SK-N-SH (cell line): Measurements from ENCODE around the gene IGF1R. TPM values are rescaled to one million over a fixed set of nuclear protein-coding genes. Genes with fewer than 3 reads are reported as not detected.

Experiments
- CTCF ChIA-PET: fragments of 300-600, 350-600 bp; formaldehyde crosslinking; extraction: SDS; loops from one replicate; lab custom pipeline; 2021; lab: Yijun Ruan, JAX
- POLR2A ChIA-PET: fragments of 350-600 bp; sonication (Branson Sonifier 250); formaldehyde crosslinking; extraction: SDS; loops from one replicate; lab custom pipeline; 2020; ENCODE audit warnings: antibody characterized with exemption, inconsistent platforms; lab: Yijun Ruan, JAX
- DNase-seq: peaks from one replicate; pipeline ENCODE4 v3.0.0; 2012
- H2AFZ ChIP-seq: fragments of 200-600 bp; sonication (generic); 2 replicates; pipeline ENCODE4 v1.8.1; 2016; ENCODE audit warnings: antibody characterized with exemption, mild to moderate bottlenecking, low read depth
- H3F3A ChIP-seq: fragments of 200-600 bp; sonication (generic); replicated peaks from 2 replicates; pipeline ENCODE3; 2016; ENCODE audit warnings: antibody characterized with exemption, mild to moderate bottlenecking; ENCODE audit not compliant: insufficient read depth
- H3K27ac ChIP-seq, 2 experiments: fragments of 200-500 bp in 1 of 2; fragments of 200-600 bp in 1 of 2; sonication (Bioruptor generic) in 1 of 2; sonication (generic), shearing (Covaris generic) in 1 of 2; 2 replicates each; pipeline versions ENCODE4 v1.5.1 to v1.6.1; 2014 to 2016; ENCODE audit warnings: low read depth in 2 of 2, inconsistent platforms in 1 of 2, low read length in 1 of 2, mild to moderate bottlenecking in 1 of 2, mixed read lengths in 1 of 2
- H3K27me3 ChIP-seq: fragments of 200-600 bp; sonication (generic), shearing (Covaris generic); 2 replicates; pipeline ENCODE4 v1.6.1; 2016; ENCODE audit warnings: mixed run types; ENCODE audit not compliant: insufficient read depth
- H3K36me3 ChIP-seq, 2 experiments: fragments of 200-500 bp in 1 of 2; fragments of 200-600 bp in 1 of 2; sonication (Bioruptor generic) in 1 of 2; sonication (generic) in 1 of 2; replicated peaks in 1 of 2; 2 replicates each; pipeline versions ENCODE3 to v1.5.1; 2014 to 2016; ENCODE audit warnings: low read length in 1 of 2, mild to moderate bottlenecking in 1 of 2; ENCODE audit not compliant: insufficient read depth in 2 of 2, control insufficient read depth in 1 of 2
- H3K4me1 ChIP-seq, 2 experiments: fragments of 200-500 bp in 1 of 2; fragments of 200-600 bp in 1 of 2; sonication (Bioruptor generic) in 1 of 2; sonication (generic), shearing (Covaris generic) in 1 of 2; 2 replicates each; pipeline versions ENCODE4 v1.5.1 to v1.6.1; 2014 to 2016; ENCODE audit warnings: low read depth in 1 of 2, low read length in 1 of 2, mixed run types in 1 of 2; ENCODE audit not compliant: insufficient read depth in 2 of 2, control insufficient read depth in 1 of 2
- H3K4me2 ChIP-seq: fragments of 200-600 bp; sonication (generic), shearing (Covaris generic); 2 replicates; pipeline ENCODE4 v1.6.1; 2017; ENCODE audit warnings: mixed run types
- H3K4me3 ChIP-seq, 2 experiments: fragments of 200-500 bp in 1 of 2; fragments of 200-600 bp in 1 of 2; sonication (Bioruptor generic) in 1 of 2; sonication (generic), shearing (Covaris generic) in 1 of 2; 2 replicates each; pipeline versions ENCODE4 v1.5.1 to v1.8.1; 2014 to 2016; ENCODE audit warnings: low read depth in 2 of 2, inconsistent platforms in 1 of 2, low read length in 1 of 2, mild to moderate bottlenecking in 1 of 2, mixed read lengths in 1 of 2, moderate library complexity in 1 of 2
- H3K79me2 ChIP-seq: fragments of 200-600 bp; sonication (generic); 2 replicates; pipeline ENCODE4 v1.8.1; 2017; ENCODE audit warnings: mild to moderate bottlenecking; ENCODE audit not compliant: insufficient read depth
- H3K9ac ChIP-seq: fragments of 200-600 bp; sonication (generic); 2 replicates; pipeline ENCODE4 v1.6.1; 2017; ENCODE audit warnings: mixed run types
- H3K9me2 ChIP-seq: fragments of 200-600 bp; sonication (generic); 2 replicates; pipeline ENCODE4 v1.6.1; 2017; ENCODE audit warnings: mixed run types
- H3K9me3 ChIP-seq: fragments of 200-600 bp; sonication (generic); 2 replicates; pipeline ENCODE4 v1.6.1; 2017; ENCODE audit warnings: mixed run types, mild to moderate bottlenecking, moderate library complexity
- H4K20me1 ChIP-seq: fragments of 200-600 bp; sonication (generic); 2 replicates; pipeline ENCODE4 v1.6.1; 2017; ENCODE audit warnings: mild to moderate bottlenecking, mixed run types; ENCODE audit not compliant: insufficient read depth
- CHD2 ChIP-seq: fragments of 150-350 bp; IDR thresholded peaks from 2 replicates; pipeline ENCODE4 v1.6.1; 2018; ENCODE audit warnings: low read length; ENCODE audit not compliant: partially characterized antibody
- ELF1 ChIP-seq: IDR thresholded peaks from 2 replicates; pipeline ENCODE4 v1.4.0; 2012
- EZH2phosphoT487 ChIP-seq: fragments of 200-600 bp; sonication (generic); IDR thresholded peaks from 2 replicates; pipeline ENCODE4 v1.6.1; 2017; ENCODE audit warnings: low read depth, mixed run types, mild to moderate bottlenecking, antibody characterized with exemption, moderate library complexity, borderline replicate concordance
- FOSL2 ChIP-seq: IDR thresholded peaks from 2 replicates; pipeline ENCODE4 v1.4.0; 2012; ENCODE audit warnings: low read depth, mild to moderate bottlenecking, moderate library complexity, borderline replicate concordance
- FOXJ3 ChIP-seq: sonication (generic); formaldehyde crosslinking; IDR thresholded peaks from 2 replicates; pipeline ENCODE4 v1.5.1; 2020; ENCODE audit warnings: mild to moderate bottlenecking, missing genetic modification reagents
- GATA2 ChIP-seq: sonication (generic); formaldehyde crosslinking; IDR thresholded peaks from 2 replicates; pipeline ENCODE4 v1.5.0; 2020; ENCODE audit warnings: mild to moderate bottlenecking, missing genetic modification reagents
- IRF3 ChIP-seq: fragments of 150-350 bp; IDR thresholded peaks from 2 replicates; pipeline ENCODE4 v1.6.1; 2016; ENCODE audit warnings: mild to moderate bottlenecking, low read depth, low read length
- JUND ChIP-seq: IDR thresholded peaks from 2 replicates; pipeline ENCODE4 v1.4.0; 2012
- MAX ChIP-seq: IDR thresholded peaks from 2 replicates; pipeline ENCODE4 v1.4.0; 2012; ENCODE audit warnings: low read depth
- PBX3 ChIP-seq: IDR thresholded peaks from 2 replicates; pipeline ENCODE4; 2012
- RCOR1 ChIP-seq: fragments of 150-350 bp; IDR thresholded peaks from 2 replicates; pipeline ENCODE4 v1.6.1; 2017; ENCODE audit warnings: antibody characterized with exemption, low read length
- RFX5 ChIP-seq: IDR thresholded peaks from 2 replicates; pipeline ENCODE4 v1.6.1; 2012; ENCODE audit warnings: mild to moderate bottlenecking, improper control_type of control experiment, low read length
- SIN3A ChIP-seq: IDR thresholded peaks from 2 replicates; pipeline ENCODE4 v1.6.1; 2012; ENCODE audit warnings: low read depth, mild to moderate bottlenecking, low read length, moderate library complexity, borderline replicate concordance
- SMC3 ChIP-seq: IDR thresholded peaks from 2 replicates; pipeline ENCODE4 v1.6.1; 2012; ENCODE audit warnings: low read depth, low read length, improper control_type of control experiment
- TAF1 ChIP-seq: IDR thresholded peaks from 2 replicates; pipeline ENCODE4 v1.6.1; 2012; ENCODE audit warnings: low read depth, mild to moderate bottlenecking, low read length, moderate library complexity, borderline replicate concordance
- TEAD4 ChIP-seq: IDR thresholded peaks from 2 replicates; pipeline ENCODE4 v1.4.0; 2012; ENCODE audit warnings: mild to moderate bottlenecking, borderline replicate concordance; ENCODE audit not compliant: insufficient read depth
- USF1 ChIP-seq: IDR thresholded peaks from 2 replicates; pipeline ENCODE4 v1.4.0; 2012; ENCODE audit warnings: low read depth, borderline replicate concordance
- YY1 ChIP-seq: IDR thresholded peaks from 2 replicates; pipeline ENCODE4 v1.4.0; 2012; ENCODE audit warnings: low read depth, mild to moderate bottlenecking
- WGBS: methylation state at CpG from one replicate; pipeline ENCODE4 v1.1.6; 2017; ENCODE audit warnings: low lambda C conversion rate; 5-methylcytosine and 5-hydroxymethylcytosine counted together
- polyA plus RNA-seq, 3 experiments: library from polyadenylated mRNA; depleted of rRNA; stranded (reverse); fragments of >200 nt; gene quantifications; 2 replicates each; pipeline ENCODE4 v1.2.3, GENCODE V29; 2012

Gene IGF1R
- polyA plus RNA-seq, 1 of the 3 experiments (the other 2 are of a cell fraction): 9.5 TPM

- ChIA-PET CTCF (interaction anchor here (1.4 kb wide), 1 partner anchor 71 kb away, joined by 5 read pairs; no protein-coding TSS in a partner anchor), POLR2A (no interaction called here)
- H3K9me3 ChIP-seq: no peaks in the 10 kb centered on the region
- H4K20me1 ChIP-seq: peaks cover 25% of the 10 kb centered on the region
- no peaks in the 10 kb centered on the region for H3K9me2 ChIP-seq
- WGBS: 90% methylated on average over 10 of the region's 10 CpGs
- no peaks in the 10 kb centered on the region for H3K27me3 ChIP-seq
- peaks cover 0 to 22% of the 10 kb centered on the region in 2 experiments; a peak in 1 of 4 replicates for H3K4me1 ChIP-seq
- no peak for DNase-seq
- no peak for TF ChIP-seq ELF1
- no peak for TF ChIP-seq RCOR1
- TF ChIP-seq PBX3: no peak
- no peak for TF ChIP-seq MAX
- TF ChIP-seq CHD2: no peak
- no peak for TF ChIP-seq TAF1
- no peak for TF ChIP-seq FOSL2
- TF ChIP-seq USF1: no peak
- TF ChIP-seq SMC3: no peak
- TF ChIP-seq FOXJ3: no peak
- TF ChIP-seq IRF3: no peak
- no peak overlapping the region for H3K4me3 ChIP-seq
- no peak overlapping the region for H3K9ac ChIP-seq
- H3K79me2 ChIP-seq: peaks cover 85% of the 10 kb centered on the region
- H3F3A ChIP-seq: no peaks in the 10 kb centered on the region
- H3K27ac ChIP-seq: no peak overlapping the region; a peak in 1 of 4 replicates
- H3K4me2 ChIP-seq: no peak overlapping the region
- no peak overlapping the region for H2AFZ ChIP-seq
- peaks cover 9 to 15% of the 10 kb centered on the region in 2 experiments for H3K36me3 ChIP-seq
Measured at GRCh38 chr15:98708037-98708590, 59.8 kb downstream of the IGF1R start.

GRCh38 chr15:98711810-98712209, 63.5 kb downstream of the IGF1R start:
- no peak for DNase-seq
- CTCF ChIA-PET: no interaction called here
- Histone ChIP-seq H3K27ac (no peak overlapping the region), H3K9me2 (no peaks in the 10 kb centered on the region), H3K36me3 (peaks cover 9 to 15% of the 10 kb centered on the region in 2 experiments), H4K20me1 (peaks cover 19% of the 10 kb centered on the region), H3K4me2 (no peak overlapping the region), H3K79me2 (peaks cover 94% of the 10 kb centered on the region), H2AFZ (no peak overlapping the region), H3K9me3 (no peaks in the 10 kb centered on the region), H3F3A (no peaks in the 10 kb centered on the region), H3K4me1 (peaks cover 0 to 38% of the 10 kb centered on the region in 2 experiments; a peak in 1 of 4 replicates), H3K4me3 (no peak overlapping the region), H3K27me3 (no peaks in the 10 kb centered on the region), H3K9ac (no peak overlapping the region)
- 97% methylated on average over 2 of the region's 2 CpGs for WGBS
- POLR2A ChIA-PET: no interaction called here
- TF ChIP-seq FOXJ3 (no peak), USF1 (no peak), FOSL2 (no peak), MAX (no peak), RFX5 (no peak), JUND (no peak), SIN3A (no peak), RCOR1 (no peak), YY1 (no peak), EZH2phosphoT487 (no peak), CHD2 (no peak), TEAD4 (no peak), PBX3 (no peak), GATA2 (no peak)
